GM18499 (cell line): Measurements from ENCODE around the gene ORAI2.

Source experiments
- ATAC-seq: cut with Tn5 transposase; IDR thresholded peaks from one replicate; pipeline ENCODE4 v1.9.1; 2021; ENCODE audit warnings: moderate number of reproducible peaks; ENCODE audit not compliant: insufficient read depth, unreplicated experiment

The ORAI2 gene

GRCh38 chr7:102413091-102413490 lies 20.3 kb upstream of the ORAI2 start:
- ATAC-seq, result no peak

GRCh38 chr7:102413611-102414010 lies 19.8 kb upstream of the ORAI2 start:
- ATAC-seq, result no peak

DNA sequence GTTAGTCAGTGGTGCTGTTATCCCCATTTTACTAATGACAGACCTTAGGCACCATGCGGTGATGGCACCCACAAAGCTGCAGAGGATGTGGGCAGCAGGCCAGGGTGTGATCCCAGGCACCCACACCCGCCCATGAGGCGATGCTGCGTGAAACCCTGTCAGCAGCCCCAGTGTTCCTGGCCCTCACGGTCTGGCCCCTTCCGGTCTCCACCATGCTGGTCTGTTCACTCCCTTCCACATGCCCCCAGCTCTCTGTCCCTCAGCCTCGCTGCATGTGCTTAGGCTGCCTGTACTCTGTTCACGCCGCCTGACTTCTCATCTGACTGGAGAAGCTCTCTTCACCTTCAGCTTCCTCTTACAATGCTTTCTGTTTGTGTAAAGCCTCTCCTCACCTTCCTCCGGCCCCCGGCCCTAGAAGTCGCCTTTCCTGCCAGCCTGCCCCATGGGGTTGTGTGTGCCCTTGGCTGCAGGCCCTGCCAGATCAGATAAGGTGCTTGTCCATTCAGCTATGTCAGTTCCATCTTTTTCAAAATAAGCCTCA lies 17.6 kb upstream of the ORAI2 start:
- no peak for ATAC-seq

- no peak for ATAC-seq
These were observed 17.0 kb upstream of the ORAI2 start for GRCh38 chr7:102416406-102416805.

- no peak for ATAC-seq
These were observed 16.3 kb upstream of the ORAI2 start for GRCh38 chr7:102417105-102417504.

DNA sequence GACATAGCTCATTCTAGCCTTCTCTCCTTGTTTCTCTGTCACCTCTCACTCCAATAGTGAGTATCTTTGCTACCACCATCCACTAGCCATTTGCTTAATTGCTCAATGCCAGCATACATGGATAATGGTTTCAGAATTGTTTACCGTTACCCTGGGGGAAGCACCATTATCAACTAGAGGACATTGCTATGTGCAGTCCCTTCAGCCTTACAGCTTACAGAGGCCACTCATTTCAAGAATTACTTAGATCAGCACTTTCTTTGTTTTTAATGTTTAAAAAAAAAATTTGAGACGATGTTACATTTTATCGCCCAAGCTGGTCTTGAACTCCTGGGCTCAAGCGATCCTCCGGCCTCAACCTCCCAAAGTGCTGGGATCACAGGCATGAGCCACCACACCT lies 14.8 kb upstream of the ORAI2 start:
- no peak for ATAC-seq

GRCh38 chr7:102421706-102422240 lies 11.6 kb upstream of the ORAI2 start:
- ATAC-seq, result no peak

DNA sequence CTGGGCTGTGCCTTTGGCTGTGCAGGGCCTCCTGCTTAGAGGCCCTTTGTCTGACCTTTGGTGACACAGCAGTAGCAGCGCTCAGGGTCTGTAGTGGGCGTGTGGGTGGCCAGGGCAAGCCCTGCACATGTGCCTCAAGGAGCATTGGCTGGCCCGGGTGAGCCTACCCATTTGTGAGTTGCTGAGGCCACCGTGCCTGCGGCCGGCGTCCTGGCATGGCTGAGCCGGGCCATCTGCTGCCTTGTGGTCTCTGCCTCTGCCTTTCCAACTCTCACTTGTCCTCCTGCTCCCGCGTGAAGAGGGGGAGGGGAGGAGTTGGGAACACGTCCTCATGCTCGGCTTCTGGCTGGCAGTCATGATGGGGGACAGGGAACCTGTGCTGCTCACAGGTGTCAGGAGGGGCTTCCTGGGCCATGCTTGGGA lies 9.2 kb upstream of the ORAI2 start:
- ATAC-seq, result no peak

- no peak for ATAC-seq
These were observed 8.6 kb upstream of the ORAI2 start for GRCh38 chr7:102424787-102425218.

DNA sequence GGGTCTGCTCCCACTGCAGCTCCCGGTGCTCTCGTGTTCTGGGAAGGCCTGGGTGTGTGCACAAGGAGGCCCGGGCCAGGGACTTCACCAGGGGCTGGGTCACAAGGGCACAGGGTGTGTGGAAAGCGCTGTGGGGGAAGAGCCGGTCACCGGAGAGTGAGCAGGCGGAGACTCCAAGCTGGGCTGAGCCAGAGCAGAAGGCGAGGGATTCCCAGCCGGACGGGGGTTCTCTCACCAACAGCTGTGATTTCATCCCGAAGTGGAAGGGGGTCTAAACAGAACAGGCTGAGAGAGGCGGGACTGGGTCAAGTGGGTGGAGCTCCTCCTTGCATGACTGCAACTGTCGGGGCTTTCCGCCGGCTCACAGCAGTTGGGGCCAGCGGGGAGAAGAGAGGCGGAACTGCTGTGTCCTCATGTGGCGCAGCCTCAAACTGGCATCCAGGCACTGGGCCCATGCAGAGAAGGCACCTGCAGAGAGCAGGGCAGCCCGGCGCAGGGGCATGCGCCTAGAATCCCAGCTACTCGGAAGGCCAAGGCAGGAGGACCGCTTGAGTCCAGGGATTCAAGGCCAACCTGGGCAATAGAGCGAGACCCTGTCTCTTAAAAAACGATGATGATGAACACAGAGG lies 7.6 kb upstream of the ORAI2 start:
- peak; percentile 42 for ATAC-seq

DNA sequence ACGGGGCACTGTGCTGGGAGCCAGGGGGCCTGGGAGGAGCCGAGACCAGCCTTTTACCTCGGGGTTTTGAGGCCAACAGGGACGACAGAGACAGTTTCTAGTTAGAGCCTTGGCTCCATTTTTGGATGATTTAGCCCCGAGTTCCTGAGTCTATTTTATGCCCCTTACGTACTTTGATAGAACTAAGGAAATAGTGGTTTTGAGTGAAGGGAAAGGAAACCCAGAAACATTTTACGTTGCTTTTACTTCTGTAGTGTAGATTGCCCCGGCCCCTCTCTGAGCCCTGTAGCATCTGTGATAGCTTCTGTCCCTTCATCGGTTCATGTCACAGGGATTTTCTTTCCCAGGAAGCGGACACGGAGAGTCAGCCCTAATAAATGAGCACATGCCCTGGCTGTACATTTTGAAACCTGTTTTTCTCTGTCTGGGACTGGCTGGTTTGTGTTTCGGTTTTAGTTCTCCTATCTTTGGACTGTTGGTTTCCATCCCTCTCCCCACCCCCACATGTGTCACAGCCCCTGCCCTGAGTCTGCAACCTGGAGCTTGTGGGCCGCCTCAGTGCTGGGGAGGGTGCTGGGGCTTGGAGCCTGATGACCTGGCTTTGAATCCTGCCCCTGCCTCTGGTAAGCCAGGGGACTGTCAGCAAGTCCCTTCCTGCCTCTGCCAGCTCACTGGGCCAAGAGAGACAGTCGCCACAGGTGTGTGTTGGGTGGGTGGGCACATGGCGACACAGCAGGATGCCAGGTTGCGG lies 6.9 kb upstream of the ORAI2 start:
- peak; percentile 39 for ATAC-seq

- no peak for ATAC-seq
These were observed 6.4 kb upstream of the ORAI2 start for GRCh38 chr7:102427019-102427405.

DNA sequence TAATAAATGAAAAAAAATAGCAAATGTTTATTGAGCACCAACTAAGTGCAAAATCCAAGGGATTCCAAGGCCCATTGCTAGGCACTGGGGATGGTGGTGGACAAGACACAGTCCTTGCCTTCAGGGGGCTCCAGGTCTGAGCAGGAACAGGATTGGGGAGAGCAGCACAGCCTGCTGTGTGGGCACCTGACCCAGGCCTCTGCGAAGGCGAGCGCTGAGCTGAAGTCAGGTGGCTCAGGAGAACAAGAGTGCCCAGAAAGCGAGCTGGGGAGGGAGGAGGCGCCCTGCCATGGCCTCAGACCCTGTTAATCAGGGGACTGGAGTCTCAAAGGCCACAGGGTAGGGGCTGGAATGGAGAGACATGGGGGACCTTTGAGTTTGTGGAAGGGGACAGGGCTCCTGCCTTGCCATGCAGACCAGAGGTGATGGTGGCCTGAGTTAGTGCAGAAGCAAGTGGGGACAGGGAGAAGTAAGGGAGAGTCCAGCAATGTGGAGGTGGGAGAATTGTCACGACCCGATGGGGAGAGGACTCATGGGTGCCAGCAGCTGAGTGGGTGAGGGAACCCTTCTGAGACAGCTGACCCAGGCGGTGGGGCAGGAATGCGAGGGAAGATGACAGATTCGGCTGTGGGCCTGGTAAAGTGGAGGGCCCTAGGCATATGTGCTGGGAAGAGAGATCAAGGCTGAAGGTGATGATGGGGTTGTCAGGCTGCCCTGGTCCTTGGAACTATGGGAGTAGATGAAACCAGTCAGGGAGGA lies 4.1 kb upstream of the ORAI2 start:
- no peak for ATAC-seq

DNA sequence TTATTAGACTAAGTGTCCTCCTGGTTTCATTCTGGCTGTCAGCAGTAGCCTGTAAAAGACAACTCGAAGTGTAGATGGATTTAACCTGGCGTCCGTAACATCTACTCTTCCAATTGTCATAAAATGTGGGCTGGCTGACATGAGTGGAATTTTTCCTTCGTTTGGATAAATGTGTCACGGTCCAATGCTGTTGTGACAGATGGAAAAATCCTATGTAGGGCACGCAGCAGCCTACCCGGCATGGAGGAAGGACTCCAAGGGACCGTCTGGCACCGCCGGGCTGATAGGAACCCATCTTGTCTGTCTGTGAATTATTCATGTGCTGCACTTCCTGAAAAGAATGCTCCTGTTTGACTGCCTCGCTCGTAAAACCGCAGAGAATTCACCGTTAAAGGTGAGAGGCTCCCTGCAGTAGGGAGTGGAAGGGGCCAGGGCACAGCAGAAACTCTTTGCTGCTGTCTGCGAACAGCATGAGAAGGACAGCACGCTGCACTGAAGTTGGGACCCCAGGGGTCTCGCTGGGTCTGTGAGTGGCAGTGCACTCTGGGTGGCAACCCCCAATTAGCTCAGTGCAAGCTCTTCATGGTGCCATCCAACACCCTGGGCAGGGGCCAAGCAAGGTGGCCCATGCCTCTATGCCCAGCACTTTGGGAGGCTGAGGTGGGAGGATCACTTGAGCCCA lies 1.6 kb upstream of the ORAI2 start:
- ATAC-seq, result no peak

GRCh38 chr7:102432442-102433218 lies 745 bp upstream of the ORAI2 start:
- ATAC-seq, result no peak

DNA sequence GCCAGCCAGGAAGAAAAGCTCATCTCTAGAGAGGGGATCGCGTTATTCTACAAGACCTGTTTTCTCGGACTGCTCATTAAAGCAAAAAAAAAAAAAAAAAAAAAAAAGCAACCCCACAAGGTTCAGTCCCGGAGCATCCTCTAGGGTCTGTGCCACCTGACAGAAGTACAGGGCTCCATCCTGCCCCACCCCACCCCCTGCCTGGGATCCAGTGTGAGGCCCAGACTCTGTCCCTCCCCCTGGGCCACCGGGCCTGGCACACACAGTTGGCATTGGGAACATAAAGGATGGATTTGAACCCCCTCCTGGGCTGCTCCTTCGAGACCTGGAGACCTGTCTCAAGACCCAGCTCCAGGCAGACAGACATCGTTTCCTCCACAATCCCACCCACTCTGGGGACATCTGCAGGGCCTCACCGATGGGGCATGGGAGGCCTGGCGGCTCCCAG lies 688 bp downstream of the ORAI2 start:
- no peak for ATAC-seq

DNA sequence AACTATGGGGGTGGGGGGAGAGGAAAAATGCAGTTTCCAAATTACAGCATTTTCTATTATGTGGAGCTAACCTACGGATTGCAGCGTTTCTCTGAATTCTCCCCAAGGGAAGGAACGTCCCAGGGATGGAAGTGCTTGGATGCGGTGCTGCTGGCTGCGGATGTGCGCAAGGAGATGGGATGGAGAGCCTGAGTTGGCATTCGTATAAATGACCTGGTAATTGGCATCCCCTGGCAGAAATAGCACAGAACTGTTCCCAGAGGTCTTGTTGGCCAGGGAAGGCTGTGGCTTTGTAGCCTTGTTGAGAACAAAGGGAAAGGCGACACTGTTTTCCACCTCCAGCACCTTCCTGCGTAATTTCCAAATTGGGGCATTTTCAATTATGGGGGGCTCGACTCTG lies 2.7 kb downstream of the ORAI2 start:
- ATAC-seq, result no peak

DNA sequence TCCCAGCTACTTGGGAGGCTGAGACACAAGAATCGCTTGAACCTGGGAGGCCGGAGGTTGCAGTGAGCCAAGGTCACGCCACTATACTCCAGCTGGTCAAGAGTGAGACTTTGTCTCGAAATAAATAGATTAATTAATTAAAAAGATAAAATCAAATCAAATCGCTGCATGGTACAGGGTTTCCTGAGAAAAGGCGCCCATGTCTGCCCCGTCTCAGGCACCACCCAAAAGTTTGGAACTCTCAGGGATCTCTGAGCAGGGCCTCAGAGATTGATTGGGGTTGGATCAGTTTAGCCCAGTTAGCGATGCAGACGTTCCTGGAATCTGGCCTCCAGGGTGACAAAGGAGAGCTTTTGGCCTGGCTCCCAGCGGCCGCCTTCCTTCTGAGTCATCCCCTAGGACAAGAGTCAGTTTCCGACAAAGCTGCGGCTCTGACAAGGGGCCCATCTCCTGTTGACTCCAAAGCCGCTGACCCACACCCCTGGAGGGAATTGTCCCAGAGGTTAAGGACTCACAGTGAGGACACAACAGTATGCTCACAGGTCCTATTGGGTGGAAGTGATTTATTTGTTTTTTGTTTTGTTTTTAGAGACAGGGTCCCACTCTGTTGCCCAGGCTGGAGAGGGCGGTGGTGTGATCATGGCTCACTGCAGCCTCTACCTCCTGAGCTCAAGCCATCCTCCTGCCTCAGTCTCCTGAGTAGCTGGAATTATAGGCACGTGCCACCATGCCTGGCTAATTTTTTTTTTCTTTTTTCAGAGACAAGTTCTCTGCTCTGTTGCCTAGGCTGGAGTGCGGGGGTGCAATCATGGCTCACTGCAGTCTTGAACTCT lies 6.8 kb downstream of the ORAI2 start:
- no peak for ATAC-seq
